Panc1 (cell line): ENCODE data around the gene LAIR2. TPM values are rescaled to one million over a fixed set of nuclear protein-coding genes. Genes with fewer than 3 reads are reported as not detected.

Source experiments
- ATAC-seq: fragments of 200-7000 bp; cut with Tn5 transposase; 2 replicates; pipeline ENCODE4 v1.9.1; 2020; ENCODE audit warnings: mild to moderate bottlenecking, moderate library complexity
- BruUV-seq: library from RNA; stranded (reverse); fragments of 400-500 nt; replicated peaks from 2 replicates; lab custom pipeline; 2021; lab: Mats Ljungman, UMichigan
- CTCF ChIA-PET: fragments of 300-600 bp; sonication (Branson Sonifier 250); formaldehyde crosslinking; loops from one replicate; lab custom pipeline; 2022; ENCODE audit warnings: antibody characterized with exemption; lab: Charles Lee
- POLR2A ChIA-PET: fragments of 300-600 bp; sonication (Branson Sonifier 250); formaldehyde crosslinking; loops from one replicate; lab custom pipeline; 2022; ENCODE audit warnings: antibody characterized with exemption; lab: Charles Lee
- DNase-seq: peaks from one replicate; pipeline ENCODE4 v3.0.0-alpha.2; 2010; ENCODE audit warnings: low read depth, low spot score
- H3K27ac ChIP-seq: 2 replicates; pipeline ENCODE4 v1.5.1; 2011; ENCODE audit warnings: mild to moderate bottlenecking, low read length, inconsistent platforms
- H3K27me3 ChIP-seq: fragments of 200-500 bp; sonication (Bioruptor generic); 2 replicates; pipeline ENCODE4 v1.6.0; 2014; ENCODE audit warnings: low read length, inconsistent platforms; ENCODE audit not compliant: control insufficient read depth, insufficient read depth
- H3K36me3 ChIP-seq: fragments of 200-500 bp; sonication (Bioruptor generic); 2 replicates; pipeline ENCODE4 v1.5.1; 2014; ENCODE audit warnings: inconsistent platforms, mild to moderate bottlenecking, low read length, moderate library complexity; ENCODE audit not compliant: control insufficient read depth, insufficient read depth
- H3K4me1 ChIP-seq: 2 replicates; pipeline ENCODE4 v1.5.1; 2011; ENCODE audit warnings: inconsistent platforms, mild to moderate bottlenecking, low read length, moderate library complexity; ENCODE audit not compliant: control insufficient read depth, insufficient read depth
- H3K4me3 ChIP-seq, 2 experiments: 2 replicates each; pipeline ENCODE4 v1.5.1; 2011 to 2012; ENCODE audit warnings: low read depth in 2 of 2, low read length in 2 of 2, mild to moderate bottlenecking in 2 of 2, inconsistent platforms in 1 of 2, moderate library complexity in 1 of 2
- H3K9me3 ChIP-seq: fragments of 200-500 bp; sonication (Bioruptor generic); 2 replicates; pipeline ENCODE4 v1.5.1; 2014; ENCODE audit warnings: low read depth, mild to moderate bottlenecking, inconsistent platforms, low read length, moderate library complexity; ENCODE audit not compliant: control insufficient read depth, insufficient read depth
- POLR2AphosphoS5 ChIP-seq: IDR thresholded peaks from 2 replicates; pipeline ENCODE4 v1.6.1; 2012; ENCODE audit warnings: mild to moderate bottlenecking, low read depth, low read length, moderate library complexity
- SIN3A ChIP-seq: IDR thresholded peaks from 2 replicates; pipeline ENCODE4 v1.6.1; 2012; ENCODE audit warnings: low read depth, mild to moderate bottlenecking, low read length, moderate library complexity, borderline replicate concordance; ENCODE audit not compliant: insufficient read depth
- TCF7L2 ChIP-seq: IDR thresholded peaks from 2 replicates; pipeline ENCODE4 v1.6.1; 2011; ENCODE audit warnings: mild to moderate bottlenecking, low read depth, low read length, inconsistent platforms
- in situ Hi-C: cut with HindIII; loops from 2 replicates; pipeline ENCODE4 v1.10.0; 2016; ENCODE audit warnings: low sequenced_read_pairs, low pct_unique_long_range_greater_than_20kb
- intact Hi-C: fragments of 100-400 bp; cut with micrococcal nuclease; formaldehyde crosslinking; loops from one replicate; pipeline ENCODE4 v1.10.0; 2022; ENCODE audit not compliant: unreplicated experiment
- total RNA-seq: library from RNA; stranded (reverse); gene quantifications from one replicate; pipeline ENCODE4 v1.2.1, GENCODE V29; 2021; ENCODE audit not compliant: unreplicated experiment
- TF ChIP-seq, protein P1 (sequence below): fragments of 450-650 bp; IDR thresholded peaks from 2 replicates; pipeline ENCODE4 v1.5.1; 2017; ENCODE audit warnings: mild to moderate bottlenecking
- TF ChIP-seq, protein P2 (sequence below), 2 experiments: IDR thresholded peaks; 2 replicates each; pipeline ENCODE4 v1.6.1; 2011 to 2012; ENCODE audit warnings: low read depth in 2 of 2, control low read depth in 1 of 2, low read length in 1 of 2, mild to moderate bottlenecking in 1 of 2, moderate library complexity in 1 of 2; ENCODE audit not compliant: insufficient read depth in 1 of 2

The LAIR2 gene
- total RNA-seq, 1 experiment from 2014 or later: not detected

DNA sequence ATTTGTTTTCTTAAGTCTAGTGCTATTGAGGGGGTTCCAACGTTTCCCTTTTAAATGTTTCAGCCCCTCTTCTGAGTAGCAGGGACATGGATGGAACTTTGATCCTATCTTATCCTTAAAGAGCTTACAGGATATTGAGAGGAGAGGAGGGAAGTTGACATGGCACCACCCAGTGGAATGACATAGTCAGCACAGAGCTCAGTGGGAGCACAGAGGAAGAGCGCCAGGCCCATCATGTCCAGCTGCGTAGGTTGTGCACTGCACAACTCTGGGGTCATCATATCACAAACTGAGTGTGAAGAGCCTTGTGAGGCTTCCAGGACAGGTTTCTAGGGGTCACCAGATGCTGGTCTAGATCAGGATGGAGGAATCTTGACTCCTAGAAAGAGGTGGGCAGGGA lies 25.0 kb upstream of the LAIR2 start:
- BruUV-seq: no TSS peak
- H3K9me3 ChIP-seq: no peaks in the 10 kb centered on the region
- H3K4me1 ChIP-seq: peaks cover 5% of the 10 kb centered on the region; the same call in 1 of the 2 replicates
- ATAC-seq (peak; percentile 75), DNase-seq (no peak)
- CTCF ChIA-PET: interaction anchor here (0.5 to 1.0 kb wide), 2 partner anchors 47 to 200 kb away, joined by 5 to 9 read pairs; no protein-coding TSS in a partner anchor
- intact Hi-C loops: no loop called here
- no peaks in the 10 kb centered on the region for H3K36me3 ChIP-seq
- no peak overlapping the region for H3K27ac ChIP-seq
- POLR2A ChIA-PET: no interaction called here
- H3K4me3 ChIP-seq: no peak overlapping the region
- TF ChIP-seq, protein P1, sequence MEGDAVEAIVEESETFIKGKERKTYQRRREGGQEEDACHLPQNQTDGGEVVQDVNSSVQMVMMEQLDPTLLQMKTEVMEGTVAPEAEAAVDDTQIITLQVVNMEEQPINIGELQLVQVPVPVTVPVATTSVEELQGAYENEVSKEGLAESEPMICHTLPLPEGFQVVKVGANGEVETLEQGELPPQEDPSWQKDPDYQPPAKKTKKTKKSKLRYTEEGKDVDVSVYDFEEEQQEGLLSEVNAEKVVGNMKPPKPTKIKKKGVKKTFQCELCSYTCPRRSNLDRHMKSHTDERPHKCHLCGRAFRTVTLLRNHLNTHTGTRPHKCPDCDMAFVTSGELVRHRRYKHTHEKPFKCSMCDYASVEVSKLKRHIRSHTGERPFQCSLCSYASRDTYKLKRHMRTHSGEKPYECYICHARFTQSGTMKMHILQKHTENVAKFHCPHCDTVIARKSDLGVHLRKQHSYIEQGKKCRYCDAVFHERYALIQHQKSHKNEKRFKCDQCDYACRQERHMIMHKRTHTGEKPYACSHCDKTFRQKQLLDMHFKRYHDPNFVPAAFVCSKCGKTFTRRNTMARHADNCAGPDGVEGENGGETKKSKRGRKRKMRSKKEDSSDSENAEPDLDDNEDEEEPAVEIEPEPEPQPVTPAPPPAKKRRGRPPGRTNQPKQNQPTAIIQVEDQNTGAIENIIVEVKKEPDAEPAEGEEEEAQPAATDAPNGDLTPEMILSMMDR: no peak
- TF ChIP-seq TCF7L2: no peak
- no peak for TF ChIP-seq SIN3A
- TF ChIP-seq POLR2AphosphoS5: no peak
- TF ChIP-seq, protein P2, sequence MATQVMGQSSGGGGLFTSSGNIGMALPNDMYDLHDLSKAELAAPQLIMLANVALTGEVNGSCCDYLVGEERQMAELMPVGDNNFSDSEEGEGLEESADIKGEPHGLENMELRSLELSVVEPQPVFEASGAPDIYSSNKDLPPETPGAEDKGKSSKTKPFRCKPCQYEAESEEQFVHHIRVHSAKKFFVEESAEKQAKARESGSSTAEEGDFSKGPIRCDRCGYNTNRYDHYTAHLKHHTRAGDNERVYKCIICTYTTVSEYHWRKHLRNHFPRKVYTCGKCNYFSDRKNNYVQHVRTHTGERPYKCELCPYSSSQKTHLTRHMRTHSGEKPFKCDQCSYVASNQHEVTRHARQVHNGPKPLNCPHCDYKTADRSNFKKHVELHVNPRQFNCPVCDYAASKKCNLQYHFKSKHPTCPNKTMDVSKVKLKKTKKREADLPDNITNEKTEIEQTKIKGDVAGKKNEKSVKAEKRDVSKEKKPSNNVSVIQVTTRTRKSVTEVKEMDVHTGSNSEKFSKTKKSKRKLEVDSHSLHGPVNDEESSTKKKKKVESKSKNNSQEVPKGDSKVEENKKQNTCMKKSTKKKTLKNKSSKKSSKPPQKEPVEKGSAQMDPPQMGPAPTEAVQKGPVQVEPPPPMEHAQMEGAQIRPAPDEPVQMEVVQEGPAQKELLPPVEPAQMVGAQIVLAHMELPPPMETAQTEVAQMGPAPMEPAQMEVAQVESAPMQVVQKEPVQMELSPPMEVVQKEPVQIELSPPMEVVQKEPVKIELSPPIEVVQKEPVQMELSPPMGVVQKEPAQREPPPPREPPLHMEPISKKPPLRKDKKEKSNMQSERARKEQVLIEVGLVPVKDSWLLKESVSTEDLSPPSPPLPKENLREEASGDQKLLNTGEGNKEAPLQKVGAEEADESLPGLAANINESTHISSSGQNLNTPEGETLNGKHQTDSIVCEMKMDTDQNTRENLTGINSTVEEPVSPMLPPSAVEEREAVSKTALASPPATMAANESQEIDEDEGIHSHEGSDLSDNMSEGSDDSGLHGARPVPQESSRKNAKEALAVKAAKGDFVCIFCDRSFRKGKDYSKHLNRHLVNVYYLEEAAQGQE (IDR thresholded peaks at IDR 0.05; ENCODE audit: insufficient read depth in 1 of 2, low read depth in 2 of 2, low read length in 1 of 2): no peak
- in situ Hi-C loops: no loop called here
- H3K27me3 ChIP-seq: no peaks in the 10 kb centered on the region

DNA sequence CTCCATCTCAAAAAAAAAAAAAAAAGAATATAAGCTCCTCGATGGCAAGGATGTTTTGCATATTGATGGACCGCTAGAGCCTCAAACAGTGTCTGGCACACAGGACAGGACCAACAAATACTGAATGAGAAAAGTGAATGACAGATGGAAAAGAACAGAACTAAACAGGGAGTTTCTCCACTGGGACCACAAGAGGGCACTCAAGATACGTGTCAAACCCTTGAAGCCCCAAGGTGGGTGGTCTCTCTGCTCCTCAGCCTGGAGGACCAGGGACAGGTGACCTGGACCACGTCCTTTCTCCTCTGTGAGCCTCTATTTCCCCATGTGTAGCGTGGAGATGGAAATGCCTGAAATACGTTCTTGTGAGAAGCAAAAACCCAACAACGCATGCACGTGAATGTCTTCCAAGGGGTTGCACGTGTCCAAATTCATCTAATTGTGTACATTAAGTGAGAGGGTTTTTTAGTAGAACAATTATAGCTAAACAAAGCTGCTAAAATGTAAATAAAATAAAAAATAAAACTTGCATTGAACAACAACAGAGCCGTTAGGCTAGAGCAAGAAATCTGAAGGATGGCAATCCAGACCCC lies 23.9 kb upstream of the LAIR2 start:
- CTCF ChIA-PET: interaction anchor here (0.6 to 0.7 kb wide), 2 partner anchors 53 to 94 kb away, joined by 3 to 4 read pairs; no protein-coding TSS in a partner anchor

More for the DNA sequence above, 23.9 kb upstream of the LAIR2 start:
- Histone ChIP-seq H3K4me1 (no peaks in the 10 kb centered on the region), H3K27ac (no peak overlapping the region), H3K9me3 (no peaks in the 10 kb centered on the region), H3K4me3 (no peak overlapping the region), H3K36me3 (no peaks in the 10 kb centered on the region), H3K27me3 (no peaks in the 10 kb centered on the region)
- intact Hi-C loops: no loop called here
- in situ Hi-C loops: no loop called here
- DNase-seq (no peak), ATAC-seq (peak; percentile 40; the same call in 1 of the 2 replicates)
- TF ChIP-seq, protein P2 (IDR thresholded peaks at IDR 0.05; ENCODE audit: insufficient read depth in 1 of 2, low read depth in 2 of 2, low read length in 1 of 2): no peak
- TF ChIP-seq, protein P1: peak; percentile 94
- POLR2A ChIA-PET: no interaction called here
- no TSS peak for BruUV-seq
